HFFc6 (cell line): ENCODE measurements around the gene CCNDBP1. TPM values are rescaled to one million over a fixed set of nuclear protein-coding genes. Genes with fewer than 3 reads are reported as not detected.
"Not testable (repeated sequence)": the region's sequence is repeated elsewhere in the genome, so short reads cannot be mapped to it uniquely, and the experiment has no call there.

Experiments
- DNase-seq: peaks from one replicate; pipeline ENCODE4 v3.0.0-alpha.2; 2018
- H3K27ac Mint-ChIP-seq: 2 replicates; pipeline ENCODE4 v1.8.0; 2020; ENCODE audit warnings: mild to moderate bottlenecking, mixed read lengths
- H3K27me3 Mint-ChIP-seq: 2 replicates; pipeline ENCODE4 v1.8.0; 2021; ENCODE audit warnings: mild to moderate bottlenecking, moderate library complexity, mixed read lengths; ENCODE audit not compliant: insufficient read depth
- H3K36me3 Mint-ChIP-seq: 2 replicates; pipeline ENCODE4 v1.8.0; 2021; ENCODE audit warnings: low read depth, mixed read lengths
- H3K4me1 Mint-ChIP-seq: 2 replicates; pipeline ENCODE4 v1.8.0; 2020; ENCODE audit warnings: low read depth, mixed read lengths
- H3K4me3 Mint-ChIP-seq: 2 replicates; pipeline ENCODE4 v1.8.0; 2020; ENCODE audit warnings: mild to moderate bottlenecking, moderate library complexity, mixed read lengths
- H3K9me3 Mint-ChIP-seq: 2 replicates; pipeline ENCODE4 v1.8.0; 2020; ENCODE audit warnings: mild to moderate bottlenecking, mixed read lengths
- CTCF ChIP-seq: fragments of 200-600 bp; sonication (generic); IDR thresholded peaks from 2 replicates; pipeline ENCODE4 v1.5.0; 2021; ENCODE audit warnings: antibody characterized with exemption, mild to moderate bottlenecking
- total RNA-seq, 6 experiments: library from RNA; stranded (reverse); fragmentation: NEBNext Ultra II Directional; extraction: Animal tissue kit (Norgen Biotek cat#: 25700); gene quantifications; 2 replicates in 1 of 6; 3 replicates in 5 of 6; pipeline ENCODE4 v1.2.3, GENCODE V29; 2021

Gene CCNDBP1
- total RNA-seq, 6 experiments from 2014 or later, result 50.9 to 60.7 (median 57.2) TPM

- H3K4me1 Mint-ChIP-seq, result peaks cover 30% of the 10 kb centered on the region
- no peaks in the 10 kb centered on the region for H3K27me3 Mint-ChIP-seq
- no peaks in the 10 kb centered on the region for H3K9me3 Mint-ChIP-seq
- peaks cover 25% of the 10 kb centered on the region for H3K36me3 Mint-ChIP-seq
- TF ChIP-seq CTCF, result no peak
- H3K4me3 Mint-ChIP-seq, result no peak overlapping the region
- peak; percentile 46 for DNase-seq
- H3K27ac Mint-ChIP-seq, result peak overlapping the region; percentile 47
Observed at GRCh38 chr15:43168192-43169107, 16.8 kb upstream of the CCNDBP1 start.

GRCh38 chr15:43169888-43170287, 15.3 kb upstream of the CCNDBP1 start:
- Mint-ChIP-seq H3K4me1 (peaks cover 30% of the 10 kb centered on the region), H3K36me3 (peaks cover 20% of the 10 kb centered on the region), H3K27ac (no peak overlapping the region), H3K9me3 (no peaks in the 10 kb centered on the region), H3K4me3 (no peak overlapping the region), H3K27me3 (no peaks in the 10 kb centered on the region)
- no peak for TF ChIP-seq CTCF
- DNase-seq, result no peak

GRCh38 chr15:43175656-43176309, 9.4 kb upstream of the CCNDBP1 start:
- H3K4me1 Mint-ChIP-seq, H3K27ac Mint-ChIP-seq, H3K4me3 Mint-ChIP-seq, DNase-seq, H3K27me3 Mint-ChIP-seq, H3K9me3 Mint-ChIP-seq: not testable (repeated sequence)
- H3K36me3 Mint-ChIP-seq, result peaks cover 20% of the 10 kb centered on the region

GRCh38 chr15:43177147-43177546, 8.1 kb upstream of the CCNDBP1 start:
- H3K36me3 Mint-ChIP-seq, result peaks cover 19% of the 10 kb centered on the region

GRCh38 chr15:43183270-43183669, 1.9 kb upstream of the CCNDBP1 start:
- H3K4me3 Mint-ChIP-seq, result no peak overlapping the region
- no peaks in the 10 kb centered on the region for H3K27me3 Mint-ChIP-seq
- no peak for DNase-seq
- H3K4me1 Mint-ChIP-seq, result peaks cover 27% of the 10 kb centered on the region
- TF ChIP-seq CTCF, result no peak
- no peaks in the 10 kb centered on the region for H3K9me3 Mint-ChIP-seq
- no peaks in the 10 kb centered on the region; the same call in 1 of the 2 replicates for H3K36me3 Mint-ChIP-seq
- no peak overlapping the region for H3K27ac Mint-ChIP-seq

More at GRCh38 chr15:43177147-43177546, 8.1 kb upstream of the CCNDBP1 start:
- peaks cover 15% of the 10 kb centered on the region for H3K4me1 Mint-ChIP-seq
- not testable (repeated sequence) for H3K27ac Mint-ChIP-seq, DNase-seq, H3K4me3 Mint-ChIP-seq, H3K9me3 Mint-ChIP-seq, H3K27me3 Mint-ChIP-seq

GRCh38 chr15:43184407-43185124, 637 bp upstream of the CCNDBP1 start:
- no peaks in the 10 kb centered on the region for H3K27me3 Mint-ChIP-seq
- peak overlapping the region; percentile 82 for H3K27ac Mint-ChIP-seq
- H3K4me1 Mint-ChIP-seq, result peaks cover 27% of the 10 kb centered on the region
- no peaks in the 10 kb centered on the region for H3K36me3 Mint-ChIP-seq
- H3K9me3 Mint-ChIP-seq, result no peaks in the 10 kb centered on the region
- H3K4me3 Mint-ChIP-seq, result peak overlapping the region; percentile 96
- TF ChIP-seq CTCF, result no peak
- no peak for DNase-seq
